Smooth muscle cell (in vitro differentiated cells): ENCODE results near the gene ACTRT3. TPM values are rescaled to one million over a fixed set of nuclear protein-coding genes. Genes with fewer than 3 reads are reported as not detected.

ENCODE experiments used
- DNase-seq: peaks from one replicate; lab custom pipeline; 2025; ENCODE audit not compliant: unreplicated experiment; lab: John Stamatoyannopoulos, UW
- H2AFZ ChIP-seq: fragments of 200-600 bp; sonication (generic); 2 replicates; pipeline ENCODE4 v1.6.0; 2016; ENCODE audit warnings: antibody characterized with exemption, low read depth, mild to moderate bottlenecking
- H3F3A ChIP-seq: fragments of 200-600 bp; sonication (generic); 2 replicates; pipeline ENCODE4 v1.6.0; 2017; ENCODE audit warnings: antibody characterized with exemption, low read depth
- H3K27ac ChIP-seq: fragments of 200-600 bp; sonication (generic); 2 replicates; pipeline ENCODE4 v1.5.1; 2016; ENCODE audit warnings: low read depth, mild to moderate bottlenecking
- H3K27me3 ChIP-seq: fragments of 200-600 bp; sonication (generic); 2 replicates; pipeline ENCODE4 v1.6.1; 2016; ENCODE audit warnings: low read depth, mild to moderate bottlenecking
- H3K36me3 ChIP-seq: fragments of 200-600 bp; sonication (generic); 2 replicates; pipeline ENCODE4 v1.5.1; 2016; ENCODE audit warnings: low read depth
- H3K4me1 ChIP-seq: fragments of 200-600 bp; sonication (generic); 2 replicates; pipeline ENCODE4 v1.5.1; 2016; ENCODE audit warnings: low read depth
- H3K4me2 ChIP-seq: fragments of 200-600 bp; sonication (generic); 2 replicates; pipeline ENCODE4 v1.6.0; 2016; ENCODE audit warnings: mild to moderate bottlenecking
- H3K4me3 ChIP-seq: fragments of 200-600 bp; sonication (generic); 2 replicates; pipeline ENCODE4 v1.5.1; 2016; ENCODE audit warnings: mild to moderate bottlenecking
- H3K79me2 ChIP-seq: fragments of 200-600 bp; sonication (generic); 2 replicates; pipeline ENCODE4 v1.6.0; 2016; ENCODE audit warnings: low read depth, mild to moderate bottlenecking
- H3K9ac ChIP-seq: fragments of 200-600 bp; sonication (generic); 2 replicates; pipeline ENCODE4 v1.6.0; 2016; ENCODE audit warnings: low read depth
- H3K9me3 ChIP-seq: fragments of 200-600 bp; sonication (generic); replicated peaks from 2 replicates; pipeline ENCODE4 v1.5.1; 2016; ENCODE audit warnings: low read depth
- H4K20me1 ChIP-seq: fragments of 200-600 bp; sonication (generic); 2 replicates; pipeline ENCODE4 v1.6.0; 2016; ENCODE audit warnings: low read depth
- WGBS: methylation state at CpG from one replicate; pipeline ENCODE4 v1.1.7; 2016; ENCODE audit warnings: low lambda C conversion rate; 5-methylcytosine and 5-hydroxymethylcytosine counted together
- polyA plus RNA-seq: library from polyadenylated mRNA; unstranded; fragments of >200 nt; fragmentation: Nextera tagmentation; extraction: Ambion mirVana; gene quantifications from 2 replicates; pipeline ENCODE4 v1.2.1, GENCODE V29; 2016
- total RNA-seq: library from RNA; depleted of rRNA; stranded (reverse); fragments of >200 nt; gene quantifications from 2 replicates; pipeline ENCODE4 v1.2.3, GENCODE V29; 2014
- TF ChIP-seq, protein P1 (sequence below): fragments of 200-600 bp; sonication (generic); IDR thresholded peaks from 2 replicates; pipeline ENCODE4 v1.5.1; 2017; ENCODE audit warnings: borderline replicate concordance, mild to moderate bottlenecking, antibody characterized with exemption; ENCODE audit not compliant: insufficient read depth, poor library complexity, severe bottlenecking

ACTRT3 gene
- total and polyA plus RNA-seq, 2 experiments from 2014 or later: 1.3 to 1.7 TPM

GRCh38 chr3:169759256-169759655 is 10.1 kb downstream of the ACTRT3 start:
- no peaks in the 10 kb centered on the region for H3K36me3 ChIP-seq
- H3K9ac ChIP-seq: no peak overlapping the region
- no peak overlapping the region for H3K27ac ChIP-seq
- no peak overlapping the region for H3K4me3 ChIP-seq
- TF ChIP-seq, protein P1, sequence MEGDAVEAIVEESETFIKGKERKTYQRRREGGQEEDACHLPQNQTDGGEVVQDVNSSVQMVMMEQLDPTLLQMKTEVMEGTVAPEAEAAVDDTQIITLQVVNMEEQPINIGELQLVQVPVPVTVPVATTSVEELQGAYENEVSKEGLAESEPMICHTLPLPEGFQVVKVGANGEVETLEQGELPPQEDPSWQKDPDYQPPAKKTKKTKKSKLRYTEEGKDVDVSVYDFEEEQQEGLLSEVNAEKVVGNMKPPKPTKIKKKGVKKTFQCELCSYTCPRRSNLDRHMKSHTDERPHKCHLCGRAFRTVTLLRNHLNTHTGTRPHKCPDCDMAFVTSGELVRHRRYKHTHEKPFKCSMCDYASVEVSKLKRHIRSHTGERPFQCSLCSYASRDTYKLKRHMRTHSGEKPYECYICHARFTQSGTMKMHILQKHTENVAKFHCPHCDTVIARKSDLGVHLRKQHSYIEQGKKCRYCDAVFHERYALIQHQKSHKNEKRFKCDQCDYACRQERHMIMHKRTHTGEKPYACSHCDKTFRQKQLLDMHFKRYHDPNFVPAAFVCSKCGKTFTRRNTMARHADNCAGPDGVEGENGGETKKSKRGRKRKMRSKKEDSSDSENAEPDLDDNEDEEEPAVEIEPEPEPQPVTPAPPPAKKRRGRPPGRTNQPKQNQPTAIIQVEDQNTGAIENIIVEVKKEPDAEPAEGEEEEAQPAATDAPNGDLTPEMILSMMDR: no peak
- H3F3A ChIP-seq: no peaks in the 10 kb centered on the region
- no peaks in the 10 kb centered on the region for H3K79me2 ChIP-seq
- no peak overlapping the region for H2AFZ ChIP-seq
- no peaks in the 10 kb centered on the region for H3K27me3 ChIP-seq
- no peak for DNase-seq
- 91% methylated on average over 2 of the region's 2 CpGs for WGBS
- no peaks in the 10 kb centered on the region for H3K4me1 ChIP-seq
- no peaks in the 10 kb centered on the region for H4K20me1 ChIP-seq
- no peaks in the 10 kb centered on the region for H3K9me3 ChIP-seq
- H3K4me2 ChIP-seq: no peak overlapping the region

DNA sequence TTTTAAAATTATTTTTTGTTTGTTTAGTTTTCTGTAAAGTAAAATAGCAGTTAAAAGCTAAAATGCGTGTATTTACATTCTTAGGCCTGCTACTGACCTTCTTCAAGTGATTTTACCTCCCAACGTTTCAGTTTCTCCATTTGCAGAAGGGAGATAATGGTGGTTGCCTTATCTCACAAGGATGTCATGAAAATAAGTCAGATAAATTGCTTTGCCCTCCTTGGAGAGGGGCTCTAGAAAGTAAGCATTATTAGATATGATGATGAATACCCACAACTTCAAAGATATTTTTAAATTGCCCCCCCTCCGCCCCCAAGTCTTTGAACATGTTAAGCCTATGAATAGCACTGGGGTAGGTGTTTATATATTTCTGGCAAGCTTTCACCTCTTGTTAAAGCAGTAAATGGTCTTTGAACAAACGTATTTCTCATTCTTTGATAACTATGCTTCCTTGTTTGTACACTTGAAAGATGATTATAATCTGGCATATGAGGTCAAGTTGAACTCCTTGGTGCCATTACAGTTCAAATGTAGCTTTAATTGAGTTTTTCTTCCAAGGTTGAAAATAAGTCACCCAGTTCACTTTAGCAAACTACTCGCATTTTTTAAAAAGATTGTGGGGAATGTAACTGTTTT is 10.9 kb downstream of the ACTRT3 start:
- H3K27me3 ChIP-seq: no peaks in the 10 kb centered on the region
- no peak overlapping the region for H3K9ac ChIP-seq
- H3K4me2 ChIP-seq: no peak overlapping the region
- H3K27ac ChIP-seq: no peak overlapping the region
- TF ChIP-seq, protein P1: no peak
- H3K9me3 ChIP-seq: no peaks in the 10 kb centered on the region
- H3K4me1 ChIP-seq: no peaks in the 10 kb centered on the region
- no peaks in the 10 kb centered on the region for H3K79me2 ChIP-seq
- no peak overlapping the region for H2AFZ ChIP-seq
- no peak overlapping the region for H3K4me3 ChIP-seq
- 77% methylated on average over 5 of the region's 5 CpGs for WGBS
- H3K36me3 ChIP-seq: no peaks in the 10 kb centered on the region
- H3F3A ChIP-seq: no peaks in the 10 kb centered on the region
- no peak for DNase-seq
- H4K20me1 ChIP-seq: no peaks in the 10 kb centered on the region

- Histone ChIP-seq H3K9ac (no peak overlapping the region), H3K4me1 (no peaks in the 10 kb centered on the region), H3K79me2 (no peaks in the 10 kb centered on the region), H3K27me3 (peaks cover 8% of the 10 kb centered on the region), H2AFZ (no peak overlapping the region), H4K20me1 (no peaks in the 10 kb centered on the region), H3K36me3 (no peaks in the 10 kb centered on the region), H3F3A (no peaks in the 10 kb centered on the region), H3K4me2 (no peak overlapping the region), H3K9me3 (no peaks in the 10 kb centered on the region), H3K27ac (no peak overlapping the region), H3K4me3 (no peak overlapping the region)
- WGBS: 84% methylated on average over 2 of the region's 2 CpGs
- TF ChIP-seq, protein P1: no peak
- DNase-seq: no peak
These were observed 13.9 kb downstream of the ACTRT3 start for GRCh38 chr3:169755488-169755887.

DNA sequence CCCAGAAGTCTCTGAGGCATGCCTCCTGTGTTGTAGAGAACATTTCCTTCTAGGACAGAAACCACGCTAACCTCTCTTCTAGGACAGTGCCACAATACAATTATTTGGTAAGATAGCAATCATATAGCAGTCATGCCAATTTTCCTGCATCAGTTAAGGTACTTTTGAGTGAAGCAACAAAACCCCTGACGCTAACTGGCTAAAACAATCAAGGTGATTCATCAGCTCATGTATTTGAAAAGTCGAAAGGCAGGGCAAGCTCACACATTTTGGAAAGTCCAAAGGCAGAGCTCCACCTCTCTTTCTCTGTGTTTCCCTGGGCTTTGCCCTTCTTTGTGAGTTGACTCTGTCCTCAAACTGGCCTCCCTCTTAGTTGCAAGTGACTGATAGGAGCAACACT is 14.7 kb downstream of the ACTRT3 start:
- Histone ChIP-seq H3K9me3 (no peaks in the 10 kb centered on the region), H4K20me1 (no peaks in the 10 kb centered on the region), H3K79me2 (no peaks in the 10 kb centered on the region), H3K36me3 (no peaks in the 10 kb centered on the region), H3K4me3 (no peak overlapping the region), H3K27me3 (peaks cover 8% of the 10 kb centered on the region), H3K27ac (no peak overlapping the region), H3K9ac (no peak overlapping the region), H3F3A (no peaks in the 10 kb centered on the region), H3K4me1 (no peaks in the 10 kb centered on the region), H2AFZ (no peak overlapping the region), H3K4me2 (no peak overlapping the region)
- TF ChIP-seq, protein P1: no peak
- WGBS: 68% methylated on average over 3 of the region's 3 CpGs
- DNase-seq: no peak
